GM13976 (cell line): ENCODE results near the gene AFDN.

Source experiments
- DNase-seq: peaks from one replicate; pipeline ENCODE4 v3.0.0; 2012; ENCODE audit warnings: low spot score
- CTCF ChIP-seq: IDR thresholded peaks from 2 replicates; pipeline ENCODE4 v1.5.1; 2012; ENCODE audit warnings: borderline replicate concordance, mild to moderate bottlenecking; ENCODE audit not compliant: insufficient read depth; ENCODE audit errors: extremely low read depth, missing control alignments, control extremely low read depth
- in situ Hi-C: fragments of 300-500 bp; cut with MboI; formaldehyde crosslinking; loops from one replicate; pipeline ENCODE4 v1.12.0; 2022; ENCODE audit warnings: low sequenced_read_pairs, mixed read lengths, inconsistent platforms; ENCODE audit not compliant: unreplicated experiment

Gene AFDN

DNA sequence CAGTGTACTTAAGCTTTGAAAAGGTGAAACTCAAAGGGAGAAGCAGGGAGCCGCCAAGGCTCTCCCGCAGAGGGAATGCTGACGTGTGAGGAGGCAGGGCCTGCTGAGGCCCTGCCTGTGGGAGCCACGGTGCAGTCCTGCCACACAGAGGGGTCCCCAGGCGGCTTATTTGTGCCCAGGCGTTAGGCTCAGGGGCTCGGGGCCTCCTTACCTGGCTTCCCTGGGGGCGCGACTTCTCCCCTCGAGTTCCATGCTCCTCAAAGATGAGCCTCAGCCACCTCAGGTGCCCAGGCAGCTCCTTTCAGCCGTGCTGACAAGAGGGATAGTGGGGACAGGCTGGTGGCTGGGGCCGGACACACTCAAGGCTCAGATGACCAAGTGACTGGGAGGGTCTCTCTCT, 168.6 kb downstream of the AFDN start:
- in situ Hi-C loops = no loop called here
- TF ChIP-seq CTCF = no peak
- no peak for DNase-seq

GRCh38 chr6:167995731-167996151, 169.0 kb downstream of the AFDN start:
- no peak for DNase-seq
- in situ Hi-C loops = no loop called here

DNA sequence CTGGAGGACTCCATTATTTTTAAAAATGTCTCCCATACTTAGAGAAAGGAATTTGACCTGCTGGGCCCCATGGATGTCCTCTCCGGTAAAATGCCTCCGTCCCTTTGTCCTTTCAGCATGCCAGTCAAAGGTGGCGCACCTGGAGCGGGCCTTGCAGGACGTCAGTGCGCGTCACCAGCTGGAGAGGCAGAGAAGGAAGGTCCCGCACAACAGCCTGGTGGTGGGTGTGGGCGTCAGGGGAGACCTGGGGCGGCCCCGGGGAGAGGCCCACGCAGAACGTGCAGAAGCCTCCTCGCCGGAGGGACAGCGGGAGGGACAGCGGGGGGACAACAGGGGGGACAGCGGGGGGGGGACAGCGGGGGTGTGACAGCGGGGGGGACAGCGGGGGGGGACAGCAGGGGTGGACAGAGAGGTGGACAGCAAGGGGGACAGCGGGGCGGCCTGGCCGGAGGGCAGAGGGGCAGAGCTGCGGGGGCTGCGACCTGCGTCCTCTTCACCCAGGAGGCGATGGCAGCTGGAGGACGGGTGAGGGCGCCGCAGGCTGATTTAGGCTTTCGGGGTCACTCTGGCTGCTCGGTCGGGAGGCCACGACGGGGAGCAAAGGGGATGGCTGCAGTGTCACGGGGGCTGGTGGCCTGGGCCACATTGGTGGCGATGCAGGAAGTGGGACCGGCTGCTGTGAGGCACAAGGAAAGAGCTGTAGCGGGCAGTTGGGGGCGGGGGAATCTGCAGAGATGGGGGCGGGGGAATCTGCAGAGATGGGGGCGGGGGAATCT, 169.9 kb downstream of the AFDN start:
- in situ Hi-C loops = no loop called here
- DNase-seq = no peak
- TF ChIP-seq CTCF = no peak

More at GRCh38 chr6:167995731-167996151, 169.0 kb downstream of the AFDN start:
- TF ChIP-seq CTCF = no peak

DNA sequence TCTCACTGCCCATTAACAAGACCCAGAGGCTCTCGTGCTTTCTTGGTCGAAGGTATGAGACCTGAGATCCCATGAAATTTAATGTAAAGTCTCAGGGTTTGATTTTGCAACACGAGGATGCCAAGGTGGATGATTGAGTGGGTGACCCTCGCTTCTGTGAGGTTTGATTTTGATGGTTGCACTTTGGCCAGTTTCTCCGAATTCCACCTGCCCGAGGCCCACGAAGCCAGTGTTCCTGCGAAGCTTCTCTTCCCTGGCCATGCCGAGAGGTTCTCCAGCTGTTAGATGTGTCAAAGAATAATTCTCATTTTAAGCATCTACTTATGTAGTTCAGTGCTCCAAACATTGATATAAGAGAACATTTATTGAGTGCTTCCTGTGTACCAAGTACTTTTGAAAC, 170.9 kb downstream of the AFDN start, which contains the start of gene KIF25:
KIF25 (plus strand) TSS at position 30 of the 400 bp plus-strand sequence. CDS start 31,915 bp downstream, outside the sequence.
- no peak for TF ChIP-seq CTCF
- in situ Hi-C loops = no loop called here
- no peak for DNase-seq

GRCh38 chr6:167998215-167998614, 171.5 kb downstream of the AFDN start:
- TF ChIP-seq CTCF = no peak
- in situ Hi-C loops = no loop called here
- no peak for DNase-seq

GRCh38 chr6:168000198-168001028, 173.7 kb downstream of the AFDN start:
- in situ Hi-C loops = no loop called here
- no peak for DNase-seq
- no peak for TF ChIP-seq CTCF
